DND-41 (cell line): ENCODE results near the gene HERC4.

Source experiments
- ATAC-seq: fragments of 200-7000 bp; cut with Tn5 transposase; 3 replicates; pipeline ENCODE4 v1.9.1; 2021; ENCODE audit warnings: low read depth; ENCODE audit not compliant: insufficient read depth
- DNase-seq: peaks from one replicate; pipeline ENCODE4 v3.0.0-alpha.2; 2020
- H2AFZ ChIP-seq: 2 replicates; pipeline ENCODE4 v1.6.0; 2012; ENCODE audit warnings: low read depth, low read length
- H3K27ac ChIP-seq: 2 replicates; pipeline ENCODE4 v1.5.1; 2012; ENCODE audit warnings: low read length, inconsistent platforms
- H3K27me3 ChIP-seq: fragments of 200-600 bp; sonication (generic); 2 replicates; pipeline ENCODE4 v1.6.0; 2012; ENCODE audit warnings: low read length, mild to moderate bottlenecking, inconsistent platforms; ENCODE audit not compliant: insufficient read depth, poor library complexity
- H3K36me3 ChIP-seq: 2 replicates; pipeline ENCODE4 v1.5.1; 2012; ENCODE audit warnings: low read length, inconsistent platforms; ENCODE audit not compliant: insufficient read depth
- H3K4me1 ChIP-seq: 2 replicates; pipeline ENCODE4 v1.5.1; 2012; ENCODE audit warnings: mild to moderate bottlenecking, low read length; ENCODE audit not compliant: insufficient read depth
- H3K4me2 ChIP-seq: 2 replicates; pipeline ENCODE4 v1.6.0; 2012; ENCODE audit warnings: mild to moderate bottlenecking, moderate library complexity, low read length, inconsistent platforms; ENCODE audit not compliant: insufficient read depth
- H3K4me3 ChIP-seq, 2 experiments: fragments of 200-600 bp in 1 of 2; shearing (Covaris generic) in 1 of 2; 2 replicates each; pipeline ENCODE4 v1.5.1; 2012 to 2016; ENCODE audit warnings: inconsistent platforms in 2 of 2, low read length in 2 of 2, mild to moderate bottlenecking in 2 of 2, low read depth in 1 of 2, moderate library complexity in 1 of 2
- H3K79me2 ChIP-seq: 2 replicates; pipeline ENCODE4 v1.6.0; 2012; ENCODE audit warnings: low read length, inconsistent platforms; ENCODE audit not compliant: insufficient read depth
- H3K9ac ChIP-seq: 2 replicates; pipeline ENCODE4 v1.6.0; 2012; ENCODE audit warnings: low read depth, mild to moderate bottlenecking, inconsistent platforms, low read length, moderate library complexity
- H3K9me3 ChIP-seq: 2 replicates; pipeline ENCODE4 v1.5.1; 2012; ENCODE audit warnings: low read length, moderate library complexity, mild to moderate bottlenecking, inconsistent platforms; ENCODE audit not compliant: insufficient read depth, severe bottlenecking
- H4K20me1 ChIP-seq: 2 replicates; pipeline ENCODE4 v1.6.0; 2012; ENCODE audit warnings: low read length; ENCODE audit not compliant: insufficient read depth
- CTCF ChIP-seq: IDR thresholded peaks from 2 replicates; pipeline ENCODE4 v1.5.1; 2012; ENCODE audit warnings: borderline replicate concordance, low read length, moderate library complexity, mild to moderate bottlenecking; ENCODE audit not compliant: poor library complexity, severe bottlenecking; ENCODE audit errors: extremely low read depth
- EZH2 ChIP-seq: IDR thresholded peaks from 3 replicates; pipeline ENCODE4 v1.6.1; 2012; ENCODE audit warnings: borderline replicate concordance, low read depth, mild to moderate bottlenecking, moderate library complexity, low read length, inconsistent platforms; ENCODE audit not compliant: severe bottlenecking

HERC4 gene

GRCh38 chr10:68007356-68007755, 67.7 kb downstream of the HERC4 start:
- no peak overlapping the region for H2AFZ ChIP-seq
- no peak overlapping the region for H3K9ac ChIP-seq
- H3K27me3 ChIP-seq, result no peaks in the 10 kb centered on the region
- no peaks in the 10 kb centered on the region for H3K4me1 ChIP-seq
- H3K27ac ChIP-seq, result no peak overlapping the region
- no peaks in the 10 kb centered on the region for H3K9me3 ChIP-seq
- no peak for TF ChIP-seq CTCF
- no peak for TF ChIP-seq EZH2
- H4K20me1 ChIP-seq, result no peaks in the 10 kb centered on the region
- no peaks in the 10 kb centered on the region for H3K79me2 ChIP-seq
- no peak overlapping the region for H3K4me3 ChIP-seq
- no peak overlapping the region for H3K4me2 ChIP-seq
- peaks cover 24% of the 10 kb centered on the region for H3K36me3 ChIP-seq
- ATAC-seq (no peak), DNase-seq (no peak)

GRCh38 chr10:68001539-68001938, 73.5 kb downstream of the HERC4 start:
- H3K9ac ChIP-seq, result no peak overlapping the region
- no peak overlapping the region for H3K27ac ChIP-seq
- peaks cover 2% of the 10 kb centered on the region; the same call in 1 of the 2 replicates for H3K36me3 ChIP-seq
- no peaks in the 10 kb centered on the region for H4K20me1 ChIP-seq
- H3K4me2 ChIP-seq, result no peak overlapping the region
- no peaks in the 10 kb centered on the region for H3K4me1 ChIP-seq
- H3K27me3 ChIP-seq, result no peaks in the 10 kb centered on the region
- DNase-seq (no peak), ATAC-seq (no peak)
- TF ChIP-seq CTCF, result no peak
- no peak for TF ChIP-seq EZH2
- no peak overlapping the region for H2AFZ ChIP-seq
- H3K4me3 ChIP-seq, result no peak overlapping the region
- H3K9me3 ChIP-seq, result no peaks in the 10 kb centered on the region
- no peaks in the 10 kb centered on the region for H3K79me2 ChIP-seq

DNA sequence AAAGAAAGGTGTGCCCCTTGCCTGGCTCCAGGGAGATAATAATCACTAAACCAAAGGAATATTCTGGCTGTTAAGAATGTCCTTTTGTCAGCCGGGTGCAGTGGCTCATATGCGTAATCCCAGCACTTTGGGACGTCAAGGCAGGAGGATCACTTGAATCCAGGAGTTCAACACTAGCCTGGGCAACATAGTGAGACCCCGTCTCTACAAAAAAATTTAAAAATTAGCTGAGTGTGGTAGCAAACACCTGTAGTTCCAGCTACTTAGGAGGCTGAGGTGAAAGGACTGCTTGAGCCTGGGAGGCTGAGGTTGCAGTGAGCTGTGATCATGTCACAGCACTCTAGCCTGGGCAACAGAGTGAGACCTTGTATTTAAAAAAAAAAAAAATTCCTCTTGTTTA, 74.1 kb downstream of the HERC4 start:
- H3K27me3 ChIP-seq, result no peaks in the 10 kb centered on the region
- no peak overlapping the region for H2AFZ ChIP-seq
- no peaks in the 10 kb centered on the region for H3K9me3 ChIP-seq
- ATAC-seq (no peak), DNase-seq (no peak)
- TF ChIP-seq CTCF (no peak), EZH2 (no peak)
- H3K9ac ChIP-seq, result no peak overlapping the region
- no peaks in the 10 kb centered on the region for H3K79me2 ChIP-seq
- H3K36me3 ChIP-seq, result peaks cover 5% of the 10 kb centered on the region; the same call in 1 of the 2 replicates
- no peaks in the 10 kb centered on the region for H4K20me1 ChIP-seq
- no peak overlapping the region for H3K27ac ChIP-seq
- no peak overlapping the region for H3K4me3 ChIP-seq
- H3K4me2 ChIP-seq, result no peak overlapping the region
- no peaks in the 10 kb centered on the region for H3K4me1 ChIP-seq

DNA sequence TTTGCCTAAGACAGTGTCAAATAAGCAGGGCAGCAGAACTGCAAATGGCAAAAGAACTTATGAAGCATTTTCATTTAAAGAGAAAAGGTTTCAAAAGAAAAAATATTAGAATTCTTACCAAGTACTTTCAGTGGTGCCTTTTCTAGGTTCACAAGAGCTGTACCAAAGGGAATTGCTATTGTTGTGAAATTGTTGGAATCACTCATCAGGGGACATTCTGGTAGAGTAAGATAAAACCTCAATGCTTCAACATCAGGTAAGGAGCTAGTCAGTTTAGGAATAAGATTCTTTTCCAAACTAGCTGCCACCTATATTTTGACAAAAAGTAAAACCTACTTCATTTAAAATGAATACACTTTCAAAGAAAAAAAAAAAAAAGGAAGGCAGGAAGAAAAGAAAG, 85.0 kb downstream of the HERC4 start:
- Histone ChIP-seq H3K4me1 (no peaks in the 10 kb centered on the region), H3K4me3 (no peak overlapping the region), H3K9ac (no peak overlapping the region), H3K9me3 (no peaks in the 10 kb centered on the region), H3K27me3 (no peaks in the 10 kb centered on the region), H3K79me2 (no peaks in the 10 kb centered on the region), H3K4me2 (no peak overlapping the region), H3K36me3 (peaks cover 36% of the 10 kb centered on the region), H3K27ac (no peak overlapping the region), H2AFZ (no peak overlapping the region), H4K20me1 (no peaks in the 10 kb centered on the region)
- ATAC-seq (no peak), DNase-seq (no peak)
- TF ChIP-seq CTCF, result no peak
- TF ChIP-seq EZH2, result no peak
